ENCODE data around the gene THSD7B.

Gene THSD7B

GRCh38 chr2:137607722-137608318 lies 842.5 kb downstream of the THSD7B start:
- TF ChIP-seq ARNTL (CRISPR knock-in tag; IDR thresholded peaks at IDR 0.05; ENCODE audit: borderline replicate concordance, low read depth), result no peak
- TF ChIP-seq RARB (CRISPR knock-in tag; IDR thresholded peaks at IDR 0.05), result no peak
- no peak for TF ChIP-seq ESRRG (CRISPR knock-in tag; IDR thresholded peaks at IDR 0.05)
- no peak for TF ChIP-seq ZFP3 (CRISPR knock-in tag; IDR thresholded peaks at IDR 0.05)
- TF ChIP-seq PATZ1 (CRISPR knock-in tag; IDR thresholded peaks at IDR 0.05; ENCODE audit: borderline replicate concordance), result no peak
- no peak for TF ChIP-seq ZFP30 (CRISPR knock-in tag; IDR thresholded peaks at IDR 0.05)
- no peak for TF ChIP-seq TCF4 (CRISPR knock-in tag; IDR thresholded peaks at IDR 0.05; ENCODE audit: borderline replicate concordance)
- TF ChIP-seq TOX (CRISPR knock-in tag; IDR thresholded peaks at IDR 0.05; ENCODE audit: borderline replicate concordance), result no peak
- TF ChIP-seq SNAI2 (CRISPR knock-in tag; IDR thresholded peaks at IDR 0.05), result no peak
- TF ChIP-seq GLIS3 (CRISPR knock-in tag; IDR thresholded peaks at IDR 0.05), result no peak
- no peak for TF ChIP-seq ZC3H10 (CRISPR knock-in tag; IDR thresholded peaks at IDR 0.05)
- no peak for TF ChIP-seq ZNF565 (CRISPR knock-in tag; conservative IDR thresholded peaks at IDR 0.05; ENCODE audit: low read depth)
- no peak for TF ChIP-seq POU6F1 (CRISPR knock-in tag; IDR thresholded peaks at IDR 0.05; ENCODE audit: borderline replicate concordance, low read depth)
- no peak for TF ChIP-seq ZNF70 (CRISPR knock-in tag; IDR thresholded peaks at IDR 0.05)
- no peak for TF ChIP-seq ZNF8 (CRISPR knock-in tag; IDR thresholded peaks at IDR 0.05)
- TF ChIP-seq CSDC2 (CRISPR knock-in tag; IDR thresholded peaks at IDR 0.05), result no peak
- no peak for TF ChIP-seq BACH2 (CRISPR knock-in tag; IDR thresholded peaks at IDR 0.05; ENCODE audit: borderline replicate concordance)
- TF ChIP-seq ISL1 (CRISPR knock-in tag; IDR thresholded peaks at IDR 0.05), result no peak
- ATAC-seq, result no peak

GRCh38 chr2:137638932-137639331 lies 873.6 kb downstream of the THSD7B start:
- TF ChIP-seq ZNF8 (CRISPR knock-in tag; IDR thresholded peaks at IDR 0.05), result no peak
- no peak for TF ChIP-seq ZC3H10 (CRISPR knock-in tag; IDR thresholded peaks at IDR 0.05)
- no peak for TF ChIP-seq TSHZ2 (CRISPR knock-in tag; IDR thresholded peaks at IDR 0.05)
- TF ChIP-seq GLIS3 (CRISPR knock-in tag; IDR thresholded peaks at IDR 0.05), result no peak
- TF ChIP-seq BACH2 (CRISPR knock-in tag; IDR thresholded peaks at IDR 0.05; ENCODE audit: borderline replicate concordance), result no peak
- no peak for TF ChIP-seq POU6F1 (CRISPR knock-in tag; IDR thresholded peaks at IDR 0.05; ENCODE audit: borderline replicate concordance, low read depth)
- TF ChIP-seq CSDC2 (CRISPR knock-in tag; IDR thresholded peaks at IDR 0.05), result no peak
- no peak for TF ChIP-seq PATZ1 (CRISPR knock-in tag; IDR thresholded peaks at IDR 0.05; ENCODE audit: borderline replicate concordance)
- TF ChIP-seq ARNTL (CRISPR knock-in tag; IDR thresholded peaks at IDR 0.05; ENCODE audit: borderline replicate concordance, low read depth), result no peak
- no peak for TF ChIP-seq SNAI2 (CRISPR knock-in tag; IDR thresholded peaks at IDR 0.05)
- TF ChIP-seq ISL1 (CRISPR knock-in tag; IDR thresholded peaks at IDR 0.05), result no peak
- TF ChIP-seq CSRNP3 (CRISPR knock-in tag; IDR thresholded peaks at IDR 0.05), result no peak
- no peak for TF ChIP-seq ESRRG (CRISPR knock-in tag; IDR thresholded peaks at IDR 0.05)
- no peak for TF ChIP-seq ZNF70 (CRISPR knock-in tag; IDR thresholded peaks at IDR 0.05)
- no peak for TF ChIP-seq ZFP30 (CRISPR knock-in tag; IDR thresholded peaks at IDR 0.05)
- no peak for TF ChIP-seq ZNF565 (CRISPR knock-in tag; conservative IDR thresholded peaks at IDR 0.05; ENCODE audit: low read depth)
- TF ChIP-seq RARB (CRISPR knock-in tag; IDR thresholded peaks at IDR 0.05), result no peak
- no peak for ATAC-seq

Data from SK-N-SH treated with all-trans-retinoic acid at 6 μM for 48 hours (cell line).